GM12874 (cell line): ENCODE results near the gene OR51A4.

Experiments
- TF ChIP-seq, protein P1 (sequence below): IDR thresholded peaks from 2 replicates; pipeline ENCODE4 v1.5.1; 2011; ENCODE audit warnings: low read depth, mild to moderate bottlenecking, control low read depth, low read length, moderate library complexity; ENCODE audit not compliant: insufficient read depth

Gene OR51A4, protein sequence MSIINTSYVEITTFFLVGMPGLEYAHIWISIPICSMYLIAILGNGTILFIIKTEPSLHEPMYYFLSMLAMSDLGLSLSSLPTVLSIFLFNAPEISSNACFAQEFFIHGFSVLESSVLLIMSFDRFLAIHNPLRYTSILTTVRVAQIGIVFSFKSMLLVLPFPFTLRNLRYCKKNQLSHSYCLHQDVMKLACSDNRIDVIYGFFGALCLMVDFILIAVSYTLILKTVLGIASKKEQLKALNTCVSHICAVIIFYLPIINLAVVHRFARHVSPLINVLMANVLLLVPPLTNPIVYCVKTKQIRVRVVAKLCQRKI

DNA sequence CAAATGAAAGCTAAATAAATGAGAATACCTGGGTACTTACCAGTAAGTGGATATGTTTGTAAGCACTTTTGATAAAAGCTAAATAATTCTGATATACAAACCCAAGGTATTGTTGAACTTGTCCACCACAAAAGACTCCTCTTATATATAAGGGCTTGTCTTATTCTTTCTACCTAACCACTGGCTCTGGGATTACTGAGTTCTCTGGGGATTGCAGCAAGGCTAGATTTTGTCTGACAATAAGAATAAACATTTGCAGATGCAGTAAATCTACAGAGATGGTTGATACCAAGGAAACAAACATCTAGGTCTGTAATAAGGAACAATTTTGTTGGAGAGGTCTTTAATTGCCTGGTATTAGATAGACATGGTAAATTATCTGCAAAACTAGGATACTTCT, at the start of gene OR51A4:
Gene OR51A4, minus strand, starts transcription at position 101 of the 400 bp plus-strand sequence. CDS start 505 bp downstream, outside the sequence.
- TF ChIP-seq, protein P1, sequence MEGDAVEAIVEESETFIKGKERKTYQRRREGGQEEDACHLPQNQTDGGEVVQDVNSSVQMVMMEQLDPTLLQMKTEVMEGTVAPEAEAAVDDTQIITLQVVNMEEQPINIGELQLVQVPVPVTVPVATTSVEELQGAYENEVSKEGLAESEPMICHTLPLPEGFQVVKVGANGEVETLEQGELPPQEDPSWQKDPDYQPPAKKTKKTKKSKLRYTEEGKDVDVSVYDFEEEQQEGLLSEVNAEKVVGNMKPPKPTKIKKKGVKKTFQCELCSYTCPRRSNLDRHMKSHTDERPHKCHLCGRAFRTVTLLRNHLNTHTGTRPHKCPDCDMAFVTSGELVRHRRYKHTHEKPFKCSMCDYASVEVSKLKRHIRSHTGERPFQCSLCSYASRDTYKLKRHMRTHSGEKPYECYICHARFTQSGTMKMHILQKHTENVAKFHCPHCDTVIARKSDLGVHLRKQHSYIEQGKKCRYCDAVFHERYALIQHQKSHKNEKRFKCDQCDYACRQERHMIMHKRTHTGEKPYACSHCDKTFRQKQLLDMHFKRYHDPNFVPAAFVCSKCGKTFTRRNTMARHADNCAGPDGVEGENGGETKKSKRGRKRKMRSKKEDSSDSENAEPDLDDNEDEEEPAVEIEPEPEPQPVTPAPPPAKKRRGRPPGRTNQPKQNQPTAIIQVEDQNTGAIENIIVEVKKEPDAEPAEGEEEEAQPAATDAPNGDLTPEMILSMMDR, result no peak

DNA sequence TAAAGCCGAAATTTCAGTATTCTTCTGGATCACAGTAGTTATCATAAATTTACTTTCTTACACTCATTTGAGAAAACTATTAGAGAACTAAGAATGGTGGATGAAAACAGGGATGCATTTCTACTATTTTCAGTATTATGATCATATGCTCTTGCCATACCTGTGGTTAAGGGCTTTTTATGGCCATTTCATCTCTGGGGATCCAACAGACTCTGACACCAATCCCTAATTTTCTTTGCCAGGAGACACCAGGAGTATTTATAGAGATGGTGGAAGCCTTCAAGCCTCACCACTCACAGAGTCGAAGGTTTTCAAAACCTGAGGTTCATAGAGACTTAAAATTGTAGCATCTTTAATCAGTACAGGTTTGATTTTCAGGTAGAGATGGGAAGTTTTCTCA, 47.1 kb upstream of the OR51A4 start, which contains the start of gene OR51L1:
Gene OR51L1, plus strand, starts transcription at position 301 of the 400 bp plus-strand sequence. CDS start 4,132 bp downstream, outside the sequence.
- TF ChIP-seq, protein P1, result no peak

DNA sequence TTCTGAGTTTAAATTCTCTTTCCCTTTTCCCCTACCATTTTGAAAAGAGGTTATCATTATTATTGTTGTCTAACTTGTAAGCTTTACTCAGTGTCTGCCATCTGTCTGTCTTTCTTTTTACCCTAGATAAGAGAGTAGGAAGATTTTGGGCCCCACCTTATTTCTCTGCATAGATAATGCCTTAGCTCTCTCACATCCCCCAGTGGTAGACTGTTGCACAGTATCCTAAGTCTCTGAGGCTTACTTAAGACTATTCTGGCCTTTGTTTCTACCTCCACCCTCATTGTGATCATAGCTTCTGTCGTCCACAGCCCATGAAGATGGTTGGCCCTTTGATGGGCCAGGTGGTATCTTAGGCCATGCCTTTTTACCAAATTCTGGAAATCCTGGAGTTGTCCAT, 43.7 kb upstream of the OR51A4 start:
- TF ChIP-seq, protein P1, result peak; percentile 39; the same call in 1 of the 2 replicates

DNA sequence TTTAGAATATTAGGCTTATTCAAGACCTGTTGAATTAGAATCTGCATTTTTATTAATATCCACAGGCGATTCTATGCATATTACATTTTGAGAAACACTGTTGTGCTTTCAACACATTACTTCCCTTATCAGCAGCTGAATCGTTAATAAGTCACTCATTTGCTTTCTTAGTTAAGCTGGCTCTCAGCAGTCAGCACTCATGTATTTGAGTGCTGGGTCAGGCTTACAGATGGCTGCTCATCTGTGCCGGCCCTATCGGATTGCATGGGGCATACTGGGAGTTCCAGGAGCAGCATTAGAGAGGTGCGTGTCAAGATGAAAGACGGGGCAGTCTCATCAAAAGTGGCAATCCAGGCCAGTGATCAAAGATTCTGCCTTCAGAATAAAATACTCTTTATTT, 36.4 kb upstream of the OR51A4 start:
- TF ChIP-seq, protein P1, result no peak

DNA sequence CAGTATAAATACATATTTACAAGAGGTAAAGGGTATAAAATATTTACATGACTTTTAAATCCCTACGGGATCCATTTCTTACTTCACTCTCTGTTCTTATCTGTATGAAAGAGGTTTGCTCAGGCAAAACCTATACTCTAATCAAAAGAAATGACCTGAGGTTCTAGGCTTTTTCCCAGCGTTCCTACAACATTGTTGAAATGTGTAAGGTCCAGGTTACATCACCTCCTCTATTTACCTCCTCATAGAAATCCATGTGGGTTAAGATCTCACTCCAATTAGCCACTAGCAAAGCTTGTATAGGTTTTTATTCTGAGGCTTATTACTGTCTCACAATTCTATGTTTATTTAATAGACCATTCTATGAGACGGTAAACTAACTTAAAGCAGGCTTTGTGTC, 35.3 kb upstream of the OR51A4 start:
- TF ChIP-seq, protein P1, result no peak

DNA sequence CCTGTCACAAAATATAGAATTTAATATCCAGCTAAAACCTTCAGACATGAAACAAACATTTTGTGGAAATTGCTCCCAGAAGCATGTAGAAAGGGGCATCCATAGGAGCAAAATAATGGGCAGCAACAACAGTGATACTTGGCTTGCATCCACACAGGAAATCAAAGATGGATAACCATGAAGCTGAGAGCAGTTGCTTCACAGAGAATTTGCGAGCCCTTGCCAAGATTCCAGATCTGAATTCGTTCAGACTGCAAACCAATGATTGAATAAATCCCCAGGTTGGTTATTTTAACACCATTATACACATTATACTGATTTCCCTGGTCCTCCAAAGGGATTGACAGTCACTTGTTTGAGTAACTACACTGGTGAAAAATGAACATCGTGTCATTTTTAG, 31.6 kb upstream of the OR51A4 start:
- TF ChIP-seq, protein P1, result no peak

DNA sequence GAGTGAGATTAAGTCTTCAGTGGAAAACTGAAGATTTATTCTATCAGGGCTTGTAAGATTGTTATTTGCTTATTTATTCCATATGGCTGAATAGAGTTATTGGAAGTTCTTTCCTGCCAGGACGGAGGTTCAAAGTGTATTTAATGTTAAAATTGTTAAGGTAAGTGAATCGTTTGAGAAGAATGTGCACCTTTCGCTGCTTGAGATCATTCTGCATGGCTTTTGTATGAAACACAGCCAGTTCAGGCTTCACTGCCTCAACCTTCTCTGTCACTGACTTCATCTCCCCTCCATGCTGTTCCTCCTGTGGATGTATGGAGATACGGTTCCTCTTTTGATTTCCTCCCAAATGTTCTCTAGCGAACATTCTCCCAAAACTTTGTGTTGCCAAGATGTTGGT, 28.0 kb upstream of the OR51A4 start:
- TF ChIP-seq, protein P1, result no peak
